K562 (cell line): Measurements from ENCODE around the gene HNF4A. TPM values are rescaled to one million over a fixed set of nuclear protein-coding genes. Genes with fewer than 3 reads are reported as not detected.

Experiments used
- ATAC-seq: fragments of 200-7000 bp; cut with Tn5 transposase; 3 replicates; pipeline ENCODE4 v1.9.1; 2020; ENCODE audit warnings: moderate library complexity
- BruUV-seq: library from RNA; stranded (reverse); fragments of 400-500 nt; replicated peaks from 2 replicates; lab custom pipeline; 2021; lab: Mats Ljungman, UMichigan
- CTCF ChIA-PET: fragments of 300-600 bp; formaldehyde crosslinking; extraction: SDS; loops from one replicate; lab custom pipeline; 2021; ENCODE audit warnings: low intra/inter-chr PET ratio; lab: Yijun Ruan, JAX
- POLR2A ChIA-PET: fragments of 300-600, 350-650 bp; sonication (Branson Sonifier 250); formaldehyde crosslinking; extraction: SDS; loops from one replicate; lab custom pipeline; 2021; ENCODE audit warnings: antibody characterized with exemption, inconsistent platforms; lab: Yijun Ruan, JAX
- DNase-seq, 4 experiments: peaks; one replicate each; pipeline versions ENCODE4 v3.0.0 to v3.0.0-alpha.2; 2011 to 2018; ENCODE audit warnings: low spot score in 3 of 4, mixed read lengths in 3 of 4; ENCODE audit errors: extremely low read depth in 1 of 4
- FAIRE-seq: peaks from 2 replicates; lab custom pipeline; 2011; peaks lifted over from hg19 to GRCh38; lab: Jason Lieb, UNC
- H2AFZ ChIP-seq: 2 replicates; pipeline ENCODE4 v1.6.0; 2011; ENCODE audit warnings: low read depth, low read length, control low read depth, inconsistent platforms
- H3K27ac ChIP-seq: fragments of 200-600 bp; 3 replicates; pipeline ENCODE4 v1.8.0; 2011; ENCODE audit warnings: low read depth, mild to moderate bottlenecking, control low read depth, inconsistent platforms, low read length, moderate library complexity, mixed read lengths; ENCODE audit errors: extremely low read depth
- H3K27me3 ChIP-seq, 2 experiments: fragments of 300-600 bp in 1 of 2; 2 replicates in 1 of 2; 3 replicates in 1 of 2; pipeline versions ENCODE4 v1.6.0 to v1.8.0; 2011; ENCODE audit warnings: inconsistent platforms in 2 of 2, low read length in 2 of 2, mild to moderate bottlenecking in 1 of 2, mixed read lengths in 1 of 2, moderate library complexity in 1 of 2; ENCODE audit not compliant: control insufficient read depth in 2 of 2, insufficient read depth in 2 of 2
- H3K36me3 ChIP-seq: fragments of 300-600 bp; 3 replicates; pipeline ENCODE4 v1.8.0; 2011; ENCODE audit warnings: mild to moderate bottlenecking, low read length, inconsistent platforms; ENCODE audit not compliant: control insufficient read depth, insufficient read depth
- H3K4me1 ChIP-seq, 2 experiments: fragments of 200-600 bp in 1 of 2; replicated peaks in 1 of 2; 2 replicates in 1 of 2; 3 replicates in 1 of 2; pipeline versions ENCODE4 v1.5.1 to v1.8.0; 2011; ENCODE audit warnings: inconsistent platforms in 2 of 2, low read length in 2 of 2, mild to moderate bottlenecking in 1 of 2, mixed read lengths in 1 of 2, moderate library complexity in 1 of 2; ENCODE audit not compliant: control insufficient read depth in 2 of 2, insufficient read depth in 2 of 2
- H3K4me2 ChIP-seq: 2 replicates; pipeline ENCODE4 v1.6.1; 2011; ENCODE audit warnings: low read length, control low read depth, inconsistent platforms, mixed read lengths; ENCODE audit not compliant: insufficient read depth
- H3K4me3 ChIP-seq: fragments of 200-600 bp; sonication (generic), shearing (Covaris generic); 2 replicates; pipeline ENCODE4 v1.5.1; 2016; ENCODE audit warnings: control low read depth, inconsistent platforms
- H3K79me2 ChIP-seq: fragments of 200-600 bp; 3 replicates; pipeline ENCODE4 v1.8.0; 2011; ENCODE audit warnings: low read length, inconsistent platforms; ENCODE audit not compliant: control insufficient read depth, insufficient read depth
- H3K9ac ChIP-seq, 2 experiments: 2 replicates each; pipeline versions ENCODE4 v1.6.0 to v1.6.1; 2011; ENCODE audit warnings: low read depth in 2 of 2, low read length in 2 of 2, control low read depth in 1 of 2, inconsistent platforms in 1 of 2, mild to moderate bottlenecking in 1 of 2, mixed read lengths in 1 of 2; ENCODE audit not compliant: insufficient read depth in 1 of 2
- H3K9me1 ChIP-seq: one replicate; pipeline ENCODE4 v1.6.0; 2011; ENCODE audit warnings: inconsistent platforms, mild to moderate bottlenecking, low read length, moderate library complexity; ENCODE audit not compliant: control insufficient read depth, insufficient read depth
- H3K9me3 ChIP-seq: replicated peaks from 2 replicates; pipeline ENCODE4 v1.5.1; 2011; ENCODE audit warnings: low read depth, low read length, inconsistent platforms; ENCODE audit not compliant: control insufficient read depth, insufficient read depth
- H4K20me1 ChIP-seq: replicated peaks from 2 replicates; pipeline ENCODE4 v1.6.1; 2011; ENCODE audit warnings: low read length, inconsistent platforms, mixed read lengths; ENCODE audit not compliant: control insufficient read depth, insufficient read depth
- C11orf30 ChIP-seq: fragments of 450-650 bp; IDR thresholded peaks from 2 replicates; pipeline ENCODE4 v1.6.1; 2016; ENCODE audit warnings: low read depth, mild to moderate bottlenecking
- CREM ChIP-seq: IDR thresholded peaks from 2 replicates; pipeline ENCODE4 v1.6.1; 2014; ENCODE audit warnings: antibody characterized with exemption, low read depth
- CSDE1 ChIP-seq, 2 experiments: fragments of 450-650 bp; IDR thresholded peaks; 2 replicates each; pipeline ENCODE4 v1.6.1; 2016; ENCODE audit warnings: mild to moderate bottlenecking in 1 of 2
- DNMT1 ChIP-seq: fragments of 450-650 bp; IDR thresholded peaks from 2 replicates; pipeline ENCODE4 v1.6.1; 2016; ENCODE audit warnings: antibody characterized with exemption, mild to moderate bottlenecking
- FOXK1 ChIP-seq: sonication (generic); formaldehyde crosslinking; IDR thresholded peaks from 2 replicates; pipeline ENCODE4 v1.8.0; 2022; ENCODE audit warnings: missing genetic modification reagents, mild to moderate bottlenecking, borderline replicate concordance
- HDGF ChIP-seq: fragments of 450-650 bp; IDR thresholded peaks from 2 replicates; pipeline ENCODE4 v1.6.1; 2016
- KLF16 ChIP-seq: IDR thresholded peaks from 2 replicates; pipeline ENCODE4 v1.6.1; 2016; ENCODE audit warnings: antibody characterized with exemption
- PTTG1 ChIP-seq: fragments of 450-650 bp; IDR thresholded peaks from 2 replicates; pipeline ENCODE4 v1.6.1; 2016; ENCODE audit warnings: low read depth, mild to moderate bottlenecking, missing genetic modification characterization, missing compliant biosample characterization
- TARDBP ChIP-seq: fragments of 450-650 bp; IDR thresholded peaks from 2 replicates; pipeline ENCODE4 v1.6.1; 2016
- ZNF146 ChIP-seq: IDR thresholded peaks from one replicate; pipeline ENCODE4 v1.6.1; 2018; ENCODE audit warnings: missing compliant biosample characterization; ENCODE audit not compliant: unreplicated experiment
- WGBS: fragments of 100-300 bp; shearing (Covaris generic); methylation state at CpG from one replicate; pipeline ENCODE4 v1.1.6; 2016; ENCODE audit warnings: low coverage, mixed read lengths; ENCODE audit not compliant: insufficient coverage; ENCODE audit errors: missing lambda C conversion rate; 5-methylcytosine and 5-hydroxymethylcytosine counted together
- in situ Hi-C: fragments of 300-500 bp; cut with MboI; formaldehyde crosslinking; loops from 4 replicates; pipeline ENCODE4 v1.15.0; 2018; ENCODE audit warnings: inconsistent platforms, mixed read lengths
- intact Hi-C: fragments of 100-400 bp; cut with micrococcal nuclease; formaldehyde crosslinking; loops from 2 replicates; pipeline ENCODE4 v1.14.2; 2022
- polyA plus RNA-seq, 8 experiments: library from polyadenylated mRNA; depleted of rRNA in 4 of 8; stranded (reverse) in 5 of 8; unstranded in 3 of 8; fragments of >200 nt; fragmentation: Nextera tagmentation in 2 of 8; fragmentation: Illumina TruSeq in 1 of 8; extraction: Ambion mirVana in 2 of 8; extraction: Trizol in 1 of 8; gene quantifications; 2 replicates each; pipeline versions ENCODE4 v1.2.1 to v1.2.3, GENCODE V29; 2011 to 2014; ENCODE audit warnings: inconsistent platforms in 1 of 8, missing spikeins in 1 of 8
- total RNA-seq, 7 experiments: library from RNA; depleted of rRNA in 6 of 7; stranded (reverse); fragments of >200 nt in 6 of 7; fragmentation: Illumina TruSeq in 2 of 7; extraction: Trizol in 2 of 7; gene quantifications; 2 replicates each; pipeline versions ENCODE4 v1.2.1 to v1.2.3, GENCODE V29; 2011 to 2021; ENCODE audit warnings: low replicate concordance in 1 of 7
- TF ChIP-seq, protein P1 (sequence below): IDR thresholded peaks from 2 replicates; pipeline ENCODE4 v1.6.1; 2012; ENCODE audit warnings: low read depth, low read length, improper control_type of control experiment, borderline replicate concordance
- TF ChIP-seq, protein P2 (sequence below): fragments of 250-450 bp; sonication (Bioruptor Pico); IDR thresholded peaks from 2 replicates; pipeline ENCODE4 v1.4.0; 2020

Gene HNF4A
- total and polyA plus RNA-seq, 9 of the 15 experiments (the other 6 are each of a cell fraction or from before 2014, with no cell fraction given) = 0.03 to 0.27 (median 0.08) TPM; not detected in 5

DNA sequence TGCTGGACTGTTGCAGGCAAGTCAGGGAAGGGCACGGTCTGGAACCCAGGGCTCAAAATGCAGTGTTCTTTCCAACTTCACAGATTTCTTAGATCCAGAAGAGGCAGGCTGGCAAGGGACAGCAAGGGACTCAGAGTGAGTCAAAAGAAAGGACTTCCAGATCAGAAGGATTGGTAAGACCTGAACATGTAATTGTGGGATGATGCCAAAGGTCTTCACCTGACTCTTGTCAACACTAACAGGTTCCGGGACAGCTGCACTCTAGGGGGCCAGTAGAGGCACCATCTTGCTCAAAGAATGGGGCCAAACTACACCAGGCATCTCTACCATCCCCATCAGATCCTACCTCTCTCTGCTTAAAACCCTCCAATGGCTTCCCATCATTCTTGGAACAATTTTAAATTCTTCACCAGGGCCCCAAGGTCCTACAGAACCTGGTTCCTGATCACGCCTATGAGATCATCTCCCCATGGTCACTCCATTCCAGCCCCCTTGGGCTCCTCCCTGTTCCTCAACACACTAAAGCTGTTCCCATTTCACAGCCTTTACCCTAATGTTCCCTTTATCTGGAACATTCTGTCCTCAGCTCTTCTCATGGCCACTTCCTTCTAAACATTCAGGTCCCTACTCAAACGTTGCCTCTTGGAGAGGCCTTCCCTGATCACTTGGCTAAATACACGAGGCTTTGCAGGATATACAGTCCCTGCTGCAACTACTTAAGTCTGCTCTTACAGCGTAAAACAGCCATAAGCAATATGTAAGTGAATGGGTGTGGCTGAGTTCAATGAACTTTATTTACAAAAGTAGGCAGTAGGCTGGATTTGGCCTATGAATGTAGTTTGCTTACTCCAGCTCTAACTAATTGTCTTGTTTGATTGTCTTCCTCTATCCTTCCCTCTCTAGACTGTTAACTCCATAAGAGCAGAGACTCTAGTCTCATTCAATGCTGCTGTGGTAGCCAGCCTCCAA is 90.5 kb downstream of the HNF4A start:
- DNase-seq (no peak), FAIRE-seq (no peak), ATAC-seq (no peak)
- 6% methylated on average over 6 of the region's 6 CpGs for WGBS
- H3K79me2 ChIP-seq = no peaks in the 10 kb centered on the region
- no peaks in the 10 kb centered on the region; the same call in none of the 2 replicates for H4K20me1 ChIP-seq
- no peak overlapping the region for H3K9ac ChIP-seq
- BruUV-seq = no TSS peak
- ChIA-PET POLR2A (interaction anchor here (0.6 kb wide), 1 partner anchor 203 kb away, joined by 3 read pairs; no protein-coding TSS in a partner anchor), CTCF (no interaction called here)
- in situ Hi-C loops = no loop called here
- H3K4me3 ChIP-seq = no peak overlapping the region
- H3K36me3 ChIP-seq = no peaks in the 10 kb centered on the region
- no peak overlapping the region for H3K27ac ChIP-seq
- H3K27me3 ChIP-seq = peaks cover 7 to 40% of the 10 kb centered on the region in 2 experiments; a peak in 3 of 5 replicates
- H3K4me1 ChIP-seq = no peaks in the 10 kb centered on the region
- no peaks in the 10 kb centered on the region for H3K9me3 ChIP-seq
- no peaks in the 10 kb centered on the region for H3K9me1 ChIP-seq
- intact Hi-C loops = no loop called here
- H2AFZ ChIP-seq = no peak overlapping the region
- no peak overlapping the region for H3K4me2 ChIP-seq
- no peak for TF ChIP-seq DNMT1
- no peak for TF ChIP-seq CREM
- TF ChIP-seq, protein P1, sequence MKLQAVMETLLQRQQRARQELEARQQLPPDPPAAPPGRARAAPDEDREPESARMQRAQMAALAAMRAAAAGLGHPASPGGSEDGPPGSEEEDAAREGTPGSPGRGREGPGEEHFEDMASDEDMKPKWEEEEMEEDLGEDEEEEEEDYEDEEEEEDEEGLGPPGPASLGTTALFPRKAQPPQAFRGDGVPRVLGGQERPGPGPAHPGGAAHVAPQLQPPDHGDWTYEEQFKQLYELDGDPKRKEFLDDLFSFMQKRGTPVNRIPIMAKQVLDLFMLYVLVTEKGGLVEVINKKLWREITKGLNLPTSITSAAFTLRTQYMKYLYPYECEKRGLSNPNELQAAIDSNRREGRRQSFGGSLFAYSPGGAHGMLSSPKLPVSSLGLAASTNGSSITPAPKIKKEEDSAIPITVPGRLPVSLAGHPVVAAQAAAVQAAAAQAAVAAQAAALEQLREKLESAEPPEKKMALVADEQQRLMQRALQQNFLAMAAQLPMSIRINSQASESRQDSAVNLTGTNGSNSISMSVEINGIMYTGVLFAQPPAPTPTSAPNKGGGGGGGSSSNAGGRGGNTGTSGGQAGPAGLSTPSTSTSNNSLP = no peak
- TF ChIP-seq FOXK1 (CRISPR knock-in tag) = no peak
- no peak for TF ChIP-seq KLF16
- TF ChIP-seq TARDBP = no peak
- no peak for TF ChIP-seq HDGF
- TF ChIP-seq ZNF146 (CRISPR knock-in tag) = no peak
- no peak for TF ChIP-seq C11orf30
- no peak for TF ChIP-seq PTTG1 (tag)
- TF ChIP-seq, protein P2, sequence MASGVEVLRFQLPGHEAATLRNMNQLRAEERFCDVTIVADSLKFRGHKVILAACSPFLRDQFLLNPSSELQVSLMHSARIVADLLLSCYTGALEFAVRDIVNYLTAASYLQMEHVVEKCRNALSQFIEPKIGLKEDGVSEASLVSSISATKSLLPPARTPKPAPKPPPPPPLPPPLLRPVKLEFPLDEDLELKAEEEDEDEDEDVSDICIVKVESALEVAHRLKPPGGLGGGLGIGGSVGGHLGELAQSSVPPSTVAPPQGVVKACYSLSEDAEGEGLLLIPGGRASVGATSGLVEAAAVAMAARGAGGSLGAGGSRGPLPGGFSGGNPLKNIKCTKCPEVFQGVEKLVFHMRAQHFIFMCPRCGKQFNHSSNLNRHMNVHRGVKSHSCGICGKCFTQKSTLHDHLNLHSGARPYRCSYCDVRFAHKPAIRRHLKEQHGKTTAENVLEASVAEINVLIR (CRISPR knock-in tag) = no peak
- TF ChIP-seq CSDE1 (IDR thresholded peaks at IDR 0.05) = no peak
